ENCODE data around the gene ISM2. TPM values are rescaled to one million over a fixed set of nuclear protein-coding genes. Genes with fewer than 3 reads are reported as not detected.

The ISM2 gene
- total RNA-seq, 4 donors from 2014 or later = 0.33 TPM; not detected in 3

GRCh38 chr14:77524536-77524935, 25.9 kb upstream of the ISM2 start:
- Histone ChIP-seq H3K27ac (replicated peaks in 1 of 4) (no peak overlapping the region), H3K9me3 (no peaks in the 10 kb centered on the region), H3K4me3 (no peak overlapping the region), H3K36me3 (peaks cover 6 to 24% (median 15%) of the 10 kb centered on the region in 4 donors), H3K4me1 (peaks cover 0 to 13% (median 8%) of the 10 kb centered on the region in 4 donors), H3K27me3 (no peaks in the 10 kb centered on the region)
- no peak for DNase-seq (ENCODE audit: extremely low spot score)
- 97% methylated on average over 6 of the region's 6 CpGs for WGBS
- TF ChIP-seq POLR2AphosphoS5 (IDR thresholded peaks at IDR 0.05) (no peak), CTCF (IDR thresholded peaks at IDR 0.05) (no peak)
- intact Hi-C loops (cut with DNase I) = no loop called here

DNA sequence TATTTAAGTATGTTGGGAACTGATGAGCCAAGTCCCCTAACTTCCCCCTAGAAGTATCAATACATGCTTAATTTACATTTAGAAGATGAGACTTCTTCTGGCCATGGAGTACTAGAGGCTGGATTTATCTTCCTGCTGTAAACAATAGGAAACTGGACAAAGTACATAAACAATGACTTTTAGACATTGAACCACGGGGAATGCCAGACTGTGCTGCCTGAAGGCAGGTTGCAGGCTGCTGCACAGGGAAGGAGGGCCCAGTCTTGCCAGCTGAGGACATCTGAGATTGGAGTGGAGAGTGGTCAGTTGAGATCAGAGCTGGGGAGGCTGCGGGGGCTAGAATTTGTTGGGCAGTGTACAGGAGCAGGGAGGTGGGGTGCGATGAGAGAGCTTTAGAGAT, 24.5 kb upstream of the ISM2 start:
- Histone ChIP-seq H3K27ac (replicated peaks in 1 of 4) (no peak overlapping the region), H3K4me3 (no peak overlapping the region), H3K9me3 (no peaks in the 10 kb centered on the region), H3K27me3 (no peaks in the 10 kb centered on the region), H3K4me1 (peaks cover 0 to 13% (median 8%) of the 10 kb centered on the region in 4 donors), H3K36me3 (peaks cover 7 to 39% (median 29%) of the 10 kb centered on the region in 4 donors)
- TF ChIP-seq POLR2AphosphoS5 (IDR thresholded peaks at IDR 0.05) (no peak), EP300 (IDR thresholded peaks at IDR 0.05) (no peak), CTCF (IDR thresholded peaks at IDR 0.05) (no peak), POLR2A (IDR thresholded peaks at IDR 0.05; ENCODE audit: low read depth) (no peak)
- intact Hi-C loops (cut with DNase I) = no loop called here
- DNase-seq (ENCODE audit: extremely low spot score) = no peak
- WGBS = 87% methylated on average over 3 of the region's 3 CpGs

GRCh38 chr14:77520555-77520954, 21.9 kb upstream of the ISM2 start:
- Histone ChIP-seq H3K36me3 (peaks cover 20 to 58% (median 46%) of the 10 kb centered on the region in 4 donors), H3K9me3 (no peaks in the 10 kb centered on the region), H3K4me1 (no peaks in the 10 kb centered on the region), H3K4me3 (no peak overlapping the region), H3K27ac (replicated peaks in 1 of 4) (no peak overlapping the region), H3K27me3 (no peaks in the 10 kb centered on the region)
- intact Hi-C loops (cut with DNase I) = no loop called here
- DNase-seq (ENCODE audit: extremely low spot score) = no peak
- no peak for TF ChIP-seq CTCF (IDR thresholded peaks at IDR 0.05)
- no peak for TF ChIP-seq POLR2AphosphoS5 (IDR thresholded peaks at IDR 0.05)
- TF ChIP-seq POLR2A (IDR thresholded peaks at IDR 0.05; ENCODE audit: low read depth) = no peak
- no peak for TF ChIP-seq EP300 (IDR thresholded peaks at IDR 0.05)
- 82% methylated on average over 4 of the region's 4 CpGs for WGBS

GRCh38 chr14:77516126-77516525, 17.5 kb upstream of the ISM2 start:
- H3K4me3 ChIP-seq = no peak overlapping the region
- H3K27me3 ChIP-seq = no peaks in the 10 kb centered on the region
- H3K4me1 ChIP-seq = no peaks in the 10 kb centered on the region
- intact Hi-C loops (cut with DNase I) = no loop called here
- H3K36me3 ChIP-seq = peaks cover 31 to 85% (median 60%) of the 10 kb centered on the region in 4 donors
- TF ChIP-seq CTCF (IDR thresholded peaks at IDR 0.05) (no peak), EP300 (IDR thresholded peaks at IDR 0.05) (no peak), POLR2A (IDR thresholded peaks at IDR 0.05; ENCODE audit: low read depth) (no peak), POLR2AphosphoS5 (IDR thresholded peaks at IDR 0.05) (no peak)
- H3K27ac ChIP-seq (replicated peaks in 1 of 4) = no peak overlapping the region
- no peaks in the 10 kb centered on the region for H3K9me3 ChIP-seq
- DNase-seq (ENCODE audit: extremely low spot score) = no peak

DNA sequence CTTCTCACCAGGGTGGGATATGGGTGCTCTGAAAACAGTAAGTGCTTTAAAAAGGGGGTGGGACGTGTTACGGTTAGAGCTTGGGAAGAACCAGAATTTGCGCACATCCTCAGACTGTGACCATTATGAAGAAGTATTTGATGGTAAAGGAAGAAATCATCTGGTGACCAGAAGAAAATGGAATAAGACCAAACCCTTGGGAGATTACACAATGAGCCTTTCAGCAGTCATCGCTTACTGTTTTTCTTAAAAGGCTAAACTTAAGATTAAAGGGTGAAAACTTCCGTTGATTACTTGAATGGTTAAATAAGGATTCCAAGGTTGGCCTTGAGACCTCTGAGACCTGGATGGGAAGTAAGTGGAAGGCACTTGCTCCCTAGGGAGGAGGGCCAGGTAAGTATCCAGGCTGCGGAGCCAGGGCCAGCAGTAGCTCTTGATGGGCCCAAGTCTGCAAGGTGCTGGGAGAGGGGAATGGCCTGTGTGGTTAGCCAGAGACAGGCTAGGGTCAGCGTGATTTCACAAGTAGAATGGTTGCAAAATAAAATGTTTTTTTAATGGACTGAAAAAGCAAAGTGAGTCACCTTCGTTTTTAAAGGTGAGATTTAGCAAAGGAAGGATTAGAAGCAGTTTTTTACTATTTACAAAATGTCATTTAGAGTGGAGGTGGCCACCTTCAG, 13.0 kb upstream of the ISM2 start:
- no peak for DNase-seq (ENCODE audit: extremely low spot score)
- H3K27me3 ChIP-seq = no peaks in the 10 kb centered on the region
- no peak overlapping the region for H3K4me3 ChIP-seq
- WGBS = 93% methylated on average over 8 of the region's 8 CpGs
- TF ChIP-seq CTCF (IDR thresholded peaks at IDR 0.05) (no peak), POLR2A (IDR thresholded peaks at IDR 0.05; ENCODE audit: low read depth) (no peak), EP300 (IDR thresholded peaks at IDR 0.05) (no peak), POLR2AphosphoS5 (IDR thresholded peaks at IDR 0.05) (no peak)
- no peaks in the 10 kb centered on the region for H3K9me3 ChIP-seq
- peaks cover 14 to 82% (median 39%) of the 10 kb centered on the region in 4 donors for H3K36me3 ChIP-seq
- H3K27ac ChIP-seq (replicated peaks in 1 of 4) = no peak overlapping the region
- intact Hi-C loops (cut with DNase I) = no loop called here
- no peaks in the 10 kb centered on the region for H3K4me1 ChIP-seq

Data from esophagus muscularis mucosa (tissue), 4 donors.